Hepatocyte (in vitro differentiated cells): ENCODE results near the gene SH3BGRL3. TPM values are rescaled to one million over a fixed set of nuclear protein-coding genes. Genes with fewer than 3 reads are reported as not detected.

ENCODE experiments used
- DNase-seq: peaks from one replicate; pipeline ENCODE4 v3.0.0-alpha.2; 2016; ENCODE audit warnings: low spot score
- H2AFZ ChIP-seq: fragments of 200-600 bp; sonication (generic); 2 replicates; pipeline ENCODE4 v1.6.0; 2016; ENCODE audit warnings: antibody characterized with exemption, mild to moderate bottlenecking
- H3K27ac ChIP-seq: fragments of 200-600 bp; sonication (generic); 2 replicates; pipeline ENCODE4 v1.5.1; 2016; ENCODE audit warnings: mild to moderate bottlenecking
- H3K27me3 ChIP-seq: fragments of 200-600 bp; sonication (generic); 2 replicates; pipeline ENCODE4 v1.6.1; 2016
- H3K36me3 ChIP-seq: fragments of 200-600 bp; sonication (generic); replicated peaks from 2 replicates; pipeline ENCODE4 v1.5.1; 2016; ENCODE audit warnings: low read depth; ENCODE audit not compliant: insufficient read depth
- H3K4me1 ChIP-seq: fragments of 200-600 bp; sonication (generic); 2 replicates; pipeline ENCODE4 v1.5.1; 2016; ENCODE audit warnings: mild to moderate bottlenecking, moderate library complexity; ENCODE audit not compliant: insufficient read depth
- H3K4me2 ChIP-seq: fragments of 200-600 bp; sonication (generic); 2 replicates; pipeline ENCODE4 v1.6.0; 2016
- H3K4me3 ChIP-seq: fragments of 200-600 bp; sonication (generic); 2 replicates; pipeline ENCODE4 v1.5.1; 2016; ENCODE audit warnings: mild to moderate bottlenecking
- H3K79me2 ChIP-seq: fragments of 200-600 bp; sonication (generic); 2 replicates; pipeline ENCODE4 v1.6.0; 2017; ENCODE audit warnings: mild to moderate bottlenecking
- H3K9me2 ChIP-seq: fragments of 200-600 bp; sonication (generic); replicated peaks from 2 replicates; pipeline ENCODE4 v1.6.0; 2017; ENCODE audit warnings: mild to moderate bottlenecking; ENCODE audit not compliant: insufficient read depth
- H3K9me3 ChIP-seq: fragments of 200-600 bp; sonication (generic); 2 replicates; pipeline ENCODE4 v1.5.1; 2016; ENCODE audit warnings: low read depth, mild to moderate bottlenecking
- H4K20me1 ChIP-seq: fragments of 200-600 bp; sonication (generic); 2 replicates; pipeline ENCODE4 v1.6.0; 2016; ENCODE audit warnings: mild to moderate bottlenecking; ENCODE audit not compliant: insufficient read depth, poor library complexity, severe bottlenecking
- CTCF ChIP-seq: fragments of 200-600 bp; sonication (generic); IDR thresholded peaks from 2 replicates; pipeline ENCODE4 v1.5.1; 2016; ENCODE audit warnings: antibody characterized with exemption, mild to moderate bottlenecking; ENCODE audit not compliant: poor library complexity
- EZH2 ChIP-seq: fragments of 200-600 bp; sonication (generic); IDR thresholded peaks from 2 replicates; pipeline ENCODE4 v1.6.1; 2016; ENCODE audit warnings: antibody characterized with exemption, mild to moderate bottlenecking, borderline replicate concordance
- EZH2phosphoT487 ChIP-seq: fragments of 200-600 bp; sonication (generic); IDR thresholded peaks from one replicate; pipeline ENCODE4 v1.6.1; 2018; ENCODE audit warnings: antibody characterized with exemption, mild to moderate bottlenecking, low read depth, moderate library complexity; ENCODE audit not compliant: unreplicated experiment, severe bottlenecking
- WGBS: methylation state at CpG from one replicate; pipeline ENCODE4 v1.1.6; 2016; ENCODE audit warnings: low lambda C conversion rate; ENCODE audit errors: missing lambda C conversion rate; 5-methylcytosine and 5-hydroxymethylcytosine counted together
- polyA plus RNA-seq: library from polyadenylated mRNA; unstranded; fragments of >200 nt; fragmentation: Nextera tagmentation; extraction: Ambion mirVana; gene quantifications from 2 replicates; pipeline ENCODE4 v1.2.1, GENCODE V29; 2016
- total RNA-seq: library from RNA; depleted of rRNA; stranded (reverse); fragments of >200 nt; gene quantifications from 2 replicates; pipeline ENCODE4 v1.2.3, GENCODE V29; 2014

SH3BGRL3 gene
- total and polyA plus RNA-seq, 2 experiments from 2014 or later = 35.9 to 420 TPM

- no peaks in the 10 kb centered on the region for H3K79me2 ChIP-seq
- 86% methylated on average over 5 of the region's 5 CpGs for WGBS
- H4K20me1 ChIP-seq = no peaks in the 10 kb centered on the region
- H3K27me3 ChIP-seq = no peaks in the 10 kb centered on the region
- DNase-seq = no peak
- H3K9me2 ChIP-seq = no peaks in the 10 kb centered on the region
- no peak overlapping the region for H3K4me2 ChIP-seq
- H2AFZ ChIP-seq = no peak overlapping the region
- H3K36me3 ChIP-seq = no peaks in the 10 kb centered on the region
- H3K4me1 ChIP-seq = no peaks in the 10 kb centered on the region
- H3K27ac ChIP-seq = no peak overlapping the region
- H3K4me3 ChIP-seq = no peak overlapping the region
- TF ChIP-seq EZH2phosphoT487 (no peak), EZH2 (no peak), CTCF (no peak)
- H3K9me3 ChIP-seq = no peaks in the 10 kb centered on the region
Observed at GRCh38 chr1:26314501-26314900, 34.6 kb downstream of the SH3BGRL3 start.

GRCh38 chr1:26315874-26316850 lies 36.3 kb downstream of the SH3BGRL3 start:
- H3K9me2 ChIP-seq = no peaks in the 10 kb centered on the region
- H3K4me2 ChIP-seq = no peak overlapping the region
- H4K20me1 ChIP-seq = no peaks in the 10 kb centered on the region
- H3K27ac ChIP-seq = no peak overlapping the region
- H3K79me2 ChIP-seq = no peaks in the 10 kb centered on the region
- TF ChIP-seq EZH2 = no peak
- TF ChIP-seq CTCF = no peak
- TF ChIP-seq EZH2phosphoT487 = no peak
- H3K9me3 ChIP-seq = no peaks in the 10 kb centered on the region
- DNase-seq = no peak
- no peaks in the 10 kb centered on the region for H3K4me1 ChIP-seq
- no peak overlapping the region for H2AFZ ChIP-seq
- no peak overlapping the region for H3K4me3 ChIP-seq
- no peaks in the 10 kb centered on the region for H3K36me3 ChIP-seq
- H3K27me3 ChIP-seq = no peaks in the 10 kb centered on the region
- WGBS = 84% methylated on average over 8 of the region's 8 CpGs

- TF ChIP-seq EZH2phosphoT487 = no peak
- no peak for TF ChIP-seq EZH2
- TF ChIP-seq CTCF = no peak
- H3K4me1 ChIP-seq = no peaks in the 10 kb centered on the region
- no peak overlapping the region for H3K4me2 ChIP-seq
- no peaks in the 10 kb centered on the region for H3K36me3 ChIP-seq
- H3K4me3 ChIP-seq = no peak overlapping the region
- H3K9me3 ChIP-seq = no peaks in the 10 kb centered on the region
- no peak overlapping the region for H3K27ac ChIP-seq
- no peaks in the 10 kb centered on the region for H3K79me2 ChIP-seq
- H2AFZ ChIP-seq = no peak overlapping the region
- DNase-seq = no peak
- H4K20me1 ChIP-seq = no peaks in the 10 kb centered on the region
- no peaks in the 10 kb centered on the region for H3K27me3 ChIP-seq
- no peaks in the 10 kb centered on the region for H3K9me2 ChIP-seq
- WGBS = 88% methylated on average over 2 of the region's 2 CpGs
Observed at GRCh38 chr1:26317146-26317545, 37.3 kb downstream of the SH3BGRL3 start.
